Gastroesophageal sphincter (tissue), 4 donors: ENCODE results near the gene FUT8. TPM values are rescaled to one million over a fixed set of nuclear protein-coding genes. Genes with fewer than 3 reads are reported as not detected.

ENCODE experiments used
- ATAC-seq: fragments of 150-250 bp; one replicate; pipeline ENCODE4 v1.9.1; 2016; ENCODE audit warnings: mild to moderate bottlenecking, moderate library complexity
- H3K27ac ChIP-seq, 4 donors: fragments of 200-600 bp; sonication (generic) in 3 of 4; 1 replicate in 3 of 4; 2 replicates in 1 of 4; pipeline ENCODE4 v1.5.1; 2016 to 2019
- H3K27me3 ChIP-seq: fragments of 200-600 bp; sonication (generic); one replicate; pipeline ENCODE4 v1.5.1; 2019
- H3K36me3 ChIP-seq, 2 donors: fragments of 200-600 bp; sonication (generic); one replicate each; pipeline ENCODE4 v1.5.1; 2019; ENCODE audit warnings: control low read depth in 1 of 2
- H3K4me1 ChIP-seq, 3 donors: fragments of 200-600 bp; sonication (generic); 1 replicate in 2 of 3; 2 replicates in 1 of 3; pipeline ENCODE4 v1.5.1; 2016 to 2019; ENCODE audit warnings: control low read depth in 2 of 3
- H3K4me3 ChIP-seq, 2 donors: fragments of 200-600 bp; sonication (generic); one replicate each; pipeline ENCODE4 v1.5.1; 2019; ENCODE audit warnings: mild to moderate bottlenecking in 1 of 2, moderate library complexity in 1 of 2
- H3K9me3 ChIP-seq, 3 donors: fragments of 200-600 bp; sonication (generic); one replicate each; pipeline ENCODE4 v1.5.1; 2017 to 2019; ENCODE audit warnings: control low read depth in 2 of 3
- EP300 ChIP-seq: sonication (generic); formaldehyde crosslinking; IDR thresholded peaks from one replicate; pipeline ENCODE4 v1.6.1; 2017; ENCODE audit warnings: antibody characterized with exemption, mild to moderate bottlenecking
- POLR2A ChIP-seq, 2 donors: fragments of 450-650 bp; IDR thresholded peaks; one replicate each; pipeline ENCODE4 v1.6.1; 2017; ENCODE audit warnings: antibody characterized with exemption in 2 of 2, mild to moderate bottlenecking in 2 of 2, moderate library complexity in 1 of 2
- POLR2AphosphoS5 ChIP-seq: sonication (generic); formaldehyde crosslinking; IDR thresholded peaks from one replicate; pipeline ENCODE4 v1.6.1; 2017; ENCODE audit warnings: antibody characterized with exemption
- WGBS, 2 donors: methylation state at CpG; one replicate each; pipeline ENCODE4 v1.1.5; 2018; ENCODE audit warnings: low coverage in 1 of 2; 5-methylcytosine and 5-hydroxymethylcytosine counted together
- total RNA-seq, 4 donors: library from RNA; depleted of rRNA; stranded (reverse); fragments of >200 nt; gene quantifications; one replicate each; pipeline ENCODE4 v1.1.0, GENCODE V29; 2016
- TF ChIP-seq, protein P1 (sequence below), 4 experiments: fragments of 200-600 bp in 2 of 4; fragments of 450-650 bp in 2 of 4; sonication (generic) in 1 of 4; IDR thresholded peaks; one replicate each; pipeline ENCODE4 v1.5.1; 2017 to 2019; ENCODE audit warnings: antibody characterized with exemption in 4 of 4, mild to moderate bottlenecking in 2 of 4, moderate library complexity in 2 of 4

The FUT8 gene
- total RNA-seq, 4 donors from 2014 or later = 16.9 to 35.2 (median 30.8) TPM

DNA sequence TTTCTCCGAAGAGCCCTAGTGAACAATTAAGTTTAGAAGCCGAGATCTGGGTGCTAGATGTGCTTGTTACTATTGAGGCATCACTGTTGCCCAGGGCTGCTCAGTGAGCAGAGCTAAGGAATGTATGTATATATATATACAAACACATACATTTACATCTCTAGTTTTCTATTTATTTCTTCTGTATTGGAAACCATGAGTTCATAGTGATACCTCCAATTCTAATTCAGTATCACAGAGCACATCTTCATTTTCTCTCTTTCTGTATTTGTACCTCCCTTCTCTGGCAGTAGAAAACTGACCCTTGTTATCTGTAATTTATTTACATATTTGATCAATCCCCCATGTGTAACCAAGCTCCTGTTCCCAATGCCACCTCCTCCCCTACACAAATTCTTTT lies 40.7 kb upstream of the FUT8 start:
- ATAC-seq = no peak
- H3K4me3 ChIP-seq = no peak overlapping the region
- no peaks in the 10 kb centered on the region for H3K9me3 ChIP-seq
- H3K36me3 ChIP-seq = no peaks in the 10 kb centered on the region
- H3K4me1 ChIP-seq = no peaks in the 10 kb centered on the region
- 85 to 96% methylated on average over 2 of the region's 2 CpGs for WGBS, 2 donors
- TF ChIP-seq EP300 (no peak), POLR2A (IDR thresholded peaks at IDR 0.05) (no peak), POLR2AphosphoS5 (no peak)
- TF ChIP-seq, protein P1, sequence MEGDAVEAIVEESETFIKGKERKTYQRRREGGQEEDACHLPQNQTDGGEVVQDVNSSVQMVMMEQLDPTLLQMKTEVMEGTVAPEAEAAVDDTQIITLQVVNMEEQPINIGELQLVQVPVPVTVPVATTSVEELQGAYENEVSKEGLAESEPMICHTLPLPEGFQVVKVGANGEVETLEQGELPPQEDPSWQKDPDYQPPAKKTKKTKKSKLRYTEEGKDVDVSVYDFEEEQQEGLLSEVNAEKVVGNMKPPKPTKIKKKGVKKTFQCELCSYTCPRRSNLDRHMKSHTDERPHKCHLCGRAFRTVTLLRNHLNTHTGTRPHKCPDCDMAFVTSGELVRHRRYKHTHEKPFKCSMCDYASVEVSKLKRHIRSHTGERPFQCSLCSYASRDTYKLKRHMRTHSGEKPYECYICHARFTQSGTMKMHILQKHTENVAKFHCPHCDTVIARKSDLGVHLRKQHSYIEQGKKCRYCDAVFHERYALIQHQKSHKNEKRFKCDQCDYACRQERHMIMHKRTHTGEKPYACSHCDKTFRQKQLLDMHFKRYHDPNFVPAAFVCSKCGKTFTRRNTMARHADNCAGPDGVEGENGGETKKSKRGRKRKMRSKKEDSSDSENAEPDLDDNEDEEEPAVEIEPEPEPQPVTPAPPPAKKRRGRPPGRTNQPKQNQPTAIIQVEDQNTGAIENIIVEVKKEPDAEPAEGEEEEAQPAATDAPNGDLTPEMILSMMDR (IDR thresholded peaks at IDR 0.05) = no peak
- no peak overlapping the region for H3K27ac ChIP-seq
- H3K27me3 ChIP-seq = peaks cover 10% of the 10 kb centered on the region

DNA sequence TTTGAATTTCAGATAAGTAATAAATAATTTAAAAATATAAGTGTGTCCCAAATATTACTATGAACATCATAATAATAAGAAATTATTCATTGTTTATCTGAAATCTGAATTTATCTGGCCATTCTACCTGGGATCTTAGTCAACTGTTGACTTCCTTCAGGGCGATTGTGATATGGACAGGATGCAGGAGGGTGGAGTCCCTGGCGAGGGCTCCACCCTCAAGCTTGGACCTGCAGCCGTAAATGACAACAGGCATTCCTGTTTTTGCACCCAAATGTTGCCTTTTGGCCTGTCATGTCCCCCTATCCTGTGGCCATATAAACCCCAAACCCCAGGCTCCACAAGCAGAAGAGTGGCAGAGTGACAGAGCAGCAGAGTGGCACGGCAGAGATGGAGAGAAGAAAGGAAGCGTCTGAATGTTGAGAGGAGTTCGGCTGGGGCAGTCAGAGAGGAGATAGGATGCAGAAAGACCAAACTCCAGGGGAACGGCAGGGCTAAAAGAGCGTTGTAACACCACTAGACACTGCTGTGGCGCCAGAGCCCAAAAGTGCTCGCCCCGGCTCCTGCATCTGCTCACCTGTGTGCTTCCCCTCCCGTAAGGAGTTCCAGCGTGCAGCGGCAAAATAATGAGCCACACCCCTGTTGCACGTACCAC lies 39.4 kb upstream of the FUT8 start:
- Histone ChIP-seq H3K4me1 (no peaks in the 10 kb centered on the region), H3K9me3 (no peaks in the 10 kb centered on the region), H3K27me3 (peaks cover 10% of the 10 kb centered on the region), H3K27ac (no peak overlapping the region), H3K36me3 (no peaks in the 10 kb centered on the region), H3K4me3 (no peak overlapping the region)
- ATAC-seq = no peak
- TF ChIP-seq POLR2A (IDR thresholded peaks at IDR 0.05) (no peak), POLR2AphosphoS5 (no peak), EP300 (no peak)
- TF ChIP-seq, protein P1 (IDR thresholded peaks at IDR 0.05) = no peak
- WGBS, 2 donors = 37 to 67% methylated on average over 12 to 13 of the region's 15 CpGs

DNA sequence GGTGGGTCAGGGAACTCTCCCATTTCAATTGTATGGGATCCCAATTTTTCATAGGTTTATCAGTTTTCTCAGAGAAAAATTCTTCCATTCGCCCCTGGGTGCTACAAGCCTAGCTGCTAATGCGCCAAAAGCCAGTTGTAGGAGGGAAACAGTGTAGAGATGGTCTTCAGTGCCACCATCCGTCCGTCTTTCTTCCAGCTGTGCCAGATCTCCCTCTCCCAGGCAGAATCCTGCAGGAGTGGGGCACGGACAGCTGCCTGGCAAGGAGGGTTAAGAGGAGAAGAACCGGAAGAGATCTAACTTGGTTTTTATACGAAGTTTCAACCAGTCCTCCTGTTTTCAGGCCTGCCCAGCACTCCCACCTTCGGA lies 38.9 kb upstream of the FUT8 start:
- no peak for TF ChIP-seq EP300
- no peak for TF ChIP-seq POLR2AphosphoS5
- TF ChIP-seq POLR2A (IDR thresholded peaks at IDR 0.05) = no peak

DNA sequence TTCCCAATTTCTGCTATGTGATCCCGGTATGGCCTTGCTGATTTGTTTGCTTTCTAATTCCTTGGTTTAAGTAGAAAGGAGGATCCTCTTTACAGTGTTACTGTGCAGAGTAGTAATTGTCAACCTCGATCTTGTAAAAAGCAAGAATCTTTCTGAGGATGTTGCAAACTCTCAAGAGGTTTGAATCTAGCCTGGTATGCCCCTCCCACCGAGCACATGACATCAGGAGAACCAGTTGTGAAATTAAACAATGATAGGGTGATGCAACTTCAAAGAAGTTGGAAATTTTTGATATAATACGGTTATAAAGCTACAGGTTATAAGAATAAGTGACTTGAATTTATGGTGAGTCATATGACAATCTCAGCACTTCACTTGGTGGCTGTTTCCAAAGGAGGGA lies 35.0 kb upstream of the FUT8 start:
- H3K9me3 ChIP-seq = peaks cover 0 to 8% (median 0%) of the 10 kb centered on the region in 3 donors
- H3K27ac ChIP-seq = no peak overlapping the region
- no peaks in the 10 kb centered on the region for H3K4me1 ChIP-seq
- peaks cover 10% of the 10 kb centered on the region for H3K27me3 ChIP-seq
- no peak overlapping the region for H3K4me3 ChIP-seq
- no peak for ATAC-seq
- WGBS, 2 donors = 65 to 78% methylated on average over 4 of the region's 4 CpGs
- no peaks in the 10 kb centered on the region for H3K36me3 ChIP-seq
- TF ChIP-seq POLR2AphosphoS5 (no peak), EP300 (no peak), POLR2A (IDR thresholded peaks at IDR 0.05) (no peak)
- TF ChIP-seq, protein P1 (IDR thresholded peaks at IDR 0.05) = no peak

More for the DNA sequence above, 38.9 kb upstream of the FUT8 start:
- Histone ChIP-seq H3K27me3 (peaks cover 10% of the 10 kb centered on the region), H3K4me3 (no peak overlapping the region), H3K9me3 (no peaks in the 10 kb centered on the region), H3K4me1 (no peaks in the 10 kb centered on the region), H3K36me3 (no peaks in the 10 kb centered on the region), H3K27ac (no peak overlapping the region)
- 48 to 76% methylated on average over 5 to 7 of the region's 8 CpGs for WGBS, 2 donors
- ATAC-seq = no peak

DNA sequence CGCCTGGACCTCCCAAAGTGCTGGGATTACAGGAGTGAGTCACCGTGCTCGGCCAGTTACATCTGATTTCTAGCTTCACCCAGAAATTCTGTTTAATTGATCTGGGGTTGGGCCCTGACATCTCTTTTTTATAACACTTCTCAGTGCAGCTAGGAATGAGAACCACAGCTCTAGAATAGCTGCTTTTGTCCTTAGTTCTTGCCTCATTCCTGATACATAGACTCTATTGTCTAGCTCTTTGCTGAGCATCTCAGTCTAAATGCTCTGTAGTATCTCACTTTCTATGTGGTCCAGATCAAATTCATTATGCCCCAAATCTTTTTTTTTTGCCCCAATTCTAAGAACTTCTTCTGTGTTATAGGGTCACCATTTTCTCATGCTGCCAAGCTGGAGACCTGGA lies 29.9 kb upstream of the FUT8 start:
- Histone ChIP-seq H3K4me1 (no peaks in the 10 kb centered on the region), H3K36me3 (no peaks in the 10 kb centered on the region), H3K9me3 (peaks cover 0 to 8% (median 0%) of the 10 kb centered on the region in 3 donors), H3K4me3 (no peak overlapping the region), H3K27me3 (no peaks in the 10 kb centered on the region), H3K27ac (no peak overlapping the region)
- ATAC-seq = no peak
- no peak for TF ChIP-seq EP300
- no peak for TF ChIP-seq POLR2A (IDR thresholded peaks at IDR 0.05)
- WGBS, 2 donors = 75 to 100% methylated on average over 2 to 3 of the region's 3 CpGs

DNA sequence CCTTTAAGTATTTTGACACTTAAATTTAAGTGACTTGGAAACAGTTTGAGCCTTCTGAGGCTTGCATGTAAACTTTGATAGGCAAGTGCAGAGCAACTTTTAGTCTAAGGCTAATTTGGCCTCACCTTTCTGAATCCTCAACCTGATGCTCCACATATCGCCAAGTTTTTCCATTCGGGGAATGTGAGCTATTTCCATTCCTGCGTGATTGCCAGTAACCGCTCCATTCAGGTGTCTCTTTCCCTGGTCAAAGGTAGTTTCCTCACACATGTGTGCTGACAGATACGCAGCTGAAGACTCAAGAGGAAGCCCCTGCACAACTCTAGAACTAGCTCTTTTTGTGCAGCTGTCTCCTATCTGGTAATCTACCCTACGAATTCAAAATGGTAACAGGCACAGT lies 25.4 kb upstream of the FUT8 start:
- H3K27ac ChIP-seq = no peak overlapping the region
- H3K4me3 ChIP-seq = no peak overlapping the region
- 90 to 95% methylated on average over 4 to 5 of the region's 6 CpGs for WGBS, 2 donors
- H3K9me3 ChIP-seq = no peaks in the 10 kb centered on the region
- no peaks in the 10 kb centered on the region for H3K4me1 ChIP-seq
- no peaks in the 10 kb centered on the region for H3K27me3 ChIP-seq
- no peak for TF ChIP-seq EP300
- TF ChIP-seq POLR2A (IDR thresholded peaks at IDR 0.05) = no peak
- ATAC-seq = no peak
- H3K36me3 ChIP-seq = no peaks in the 10 kb centered on the region
